Naive thymus-derived CD4-positive, alpha-beta T cell (primary cell): ENCODE results near the gene CD248. TPM values are rescaled to one million over a fixed set of nuclear protein-coding genes. Genes with fewer than 3 reads are reported as not detected.

Experiments
- ATAC-seq: fragments of 150-1000 bp; cut with Tn5 transposase; 2 replicates; pipeline ENCODE4 v1.10.0; 2021; ENCODE audit warnings: mild to moderate bottlenecking, moderate library complexity
- CTCF ChIA-PET: fragments of 350-600 bp; sonication (Branson Sonifier 250); formaldehyde crosslinking; loops from one replicate; lab custom pipeline; 2021; ENCODE audit warnings: antibody characterized with exemption; lab: Charles Lee
- POLR2A ChIA-PET: fragments of 350-600 bp; sonication (Branson Sonifier 250); formaldehyde crosslinking; loops from one replicate; lab custom pipeline; 2021; ENCODE audit warnings: antibody characterized with exemption, inconsistent platforms; lab: Charles Lee
- DNase-seq, 9 donors: peaks; one replicate each; pipeline versions ENCODE4 v3.0.0 to v3.0.0-alpha.2; 2020 to 2022; ENCODE audit warnings: mixed read lengths in 1 of 9
- H3K27ac ChIP-seq: one replicate; pipeline ENCODE4 v1.7.0; 2013; ENCODE audit warnings: mild to moderate bottlenecking, low read depth, low read length, moderate library complexity
- H3K27me3 ChIP-seq, 2 donors: one replicate each; pipeline ENCODE4 v1.7.0; 2013; ENCODE audit warnings: low read length in 2 of 2, mild to moderate bottlenecking in 2 of 2, moderate library complexity in 2 of 2; ENCODE audit not compliant: control insufficient read depth in 2 of 2, insufficient read depth in 2 of 2
- H3K36me3 ChIP-seq, 3 experiments: 1 replicate in 2 of 3; 2 replicates in 1 of 3; pipeline ENCODE4 v1.7.0; 2013; ENCODE audit warnings: low read length in 3 of 3, mild to moderate bottlenecking in 3 of 3, moderate library complexity in 1 of 3; ENCODE audit not compliant: insufficient read depth in 3 of 3, control insufficient read depth in 2 of 3
- H3K4me1 ChIP-seq, 2 donors: one replicate each; pipeline ENCODE4 v1.7.0; 2013; ENCODE audit warnings: low read length in 2 of 2, mild to moderate bottlenecking in 2 of 2, moderate library complexity in 1 of 2; ENCODE audit not compliant: control insufficient read depth in 2 of 2, insufficient read depth in 2 of 2
- H3K4me3 ChIP-seq: 2 replicates; pipeline ENCODE4 v1.7.0; 2013; ENCODE audit warnings: mild to moderate bottlenecking, low read length
- H3K9me3 ChIP-seq, 3 experiments: 1 replicate in 2 of 3; 2 replicates in 1 of 3; pipeline ENCODE4 v1.7.0; 2013; ENCODE audit warnings: low read length in 3 of 3; ENCODE audit not compliant: control insufficient read depth in 2 of 3
- H3K27ac Mint-ChIP-seq, 9 donors: one replicate each; pipeline ENCODE4 v1.8.0; 2020 to 2022; ENCODE audit warnings: mixed read lengths in 9 of 9, mild to moderate bottlenecking in 8 of 9, moderate library complexity in 5 of 9, inconsistent platforms in 2 of 9
- H3K27me3 Mint-ChIP-seq, 5 donors: one replicate each; pipeline ENCODE4 v1.8.0; 2021 to 2022; ENCODE audit warnings: mixed read lengths in 5 of 5, mild to moderate bottlenecking in 1 of 5
- H3K36me3 Mint-ChIP-seq, 5 donors: one replicate each; pipeline ENCODE4 v1.8.0; 2020 to 2022; ENCODE audit warnings: mixed read lengths in 5 of 5, mild to moderate bottlenecking in 3 of 5, inconsistent platforms in 1 of 5
- H3K4me1 Mint-ChIP-seq, 7 donors: one replicate each; pipeline ENCODE4 v1.8.0; 2020 to 2022; ENCODE audit warnings: mixed read lengths in 7 of 7, mild to moderate bottlenecking in 3 of 7, inconsistent platforms in 1 of 7
- H3K4me3 Mint-ChIP-seq, 10 donors: one replicate each; pipeline ENCODE4 v1.8.0; 2020 to 2022; ENCODE audit warnings: mild to moderate bottlenecking in 10 of 10, mixed read lengths in 10 of 10, moderate library complexity in 6 of 10, inconsistent platforms in 2 of 10
- H3K9me3 Mint-ChIP-seq, 11 donors: one replicate each; pipeline ENCODE4 v1.8.0; 2020 to 2022; ENCODE audit warnings: mixed read lengths in 11 of 11, mild to moderate bottlenecking in 4 of 11, inconsistent platforms in 1 of 11, moderate library complexity in 1 of 11
- intact Hi-C, 2 donors: fragments of 100-400 bp; cut with micrococcal nuclease; formaldehyde crosslinking; loops; one replicate each; pipeline ENCODE4 v1.15.1; 2023
- polyA plus RNA-seq, 2 donors: library from polyadenylated mRNA; unstranded; fragments of 300-500 nt; fragmentation: Illumina TruSeq; gene quantifications; one replicate each; pipeline ENCODE4 v1.2.3, GENCODE V29; 2021
- total RNA-seq, 6 experiments: library from RNA in 5 of 6; stranded (reverse) in 5 of 6; gene quantifications; 1 replicate in 5 of 6; 2 replicates in 1 of 6; pipeline ENCODE4 v1.2.3 and lab custom pipeline; 2021 to 2026

Gene CD248
- total and polyA plus RNA-seq, 7 experiments from 2014 or later, result 0.36 to 10.9 (median 2.5) TPM

GRCh38 chr11:66268244-66268951 lies 48.4 kb downstream of the CD248 start, which contains the start of gene RAB1B:
TSS of gene RAB1B (plus strand) at chr11:66268639. CDS start at chr11:66268680, 41 bp downstream.
- peak; percentile 99 to 100 (median 99) for DNase-seq
- Histone ChIP-seq H3K4me1 (peaks cover 16 to 38% of the 10 kb centered on the region in 2 donors), H3K9me3 (no peaks in the 10 kb centered on the region), H3K36me3 (peaks cover 9 to 50% (median 14%) of the 10 kb centered on the region in 3 experiments), H3K4me3 (peak within 1 kb of the TSS; percentile 91), H3K27me3 (no peaks in the 10 kb centered on the region), H3K27ac (peak within 1 kb of the TSS; percentile 90)
- ChIA-PET POLR2A (interaction anchor here (0.7 to 6.3 kb wide), 11 partner anchors 12 to 1133 kb away, joined by 3 to 56 read pairs (median 3); partner anchors contain the start of genes CNIH2, PCNX3, YIF1A and ZNRD2), CTCF (interaction anchor here (0.5 to 1.5 kb wide), 7 partner anchors 8 to 956 kb away, joined by 3 to 6 read pairs (median 3); no protein-coding TSS in a partner anchor)
- Mint-ChIP-seq H3K4me1 (peaks cover 25 to 47% (median 33%) of the 10 kb centered on the region in 7 donors), H3K9me3 (peaks cover 0 to 5% (median 0%) of the 10 kb centered on the region in 11 donors), H3K27ac (peak within 1 kb of the TSS; percentile 95 to 99 (median 97)), H3K27me3 (peaks cover 0 to 3% (median 0%) of the 10 kb centered on the region in 5 donors), H3K4me3 (peak within 1 kb of the TSS; percentile 88 to 100 (median 95)), H3K36me3 (peaks cover 1 to 18% (median 6%) of the 10 kb centered on the region in 5 donors)
- intact Hi-C loops, result loop anchor here (1.0 to 10.0 kb wide), 18 partner anchors 10 to 1346 kb away; partner anchors contain the start of genes BRMS1 (in 2 of the 2), YIF1A (in 2 of the 2), B4GAT1 (in 1 of the 2) and BANF1 (in 1 of the 2)
- peak; percentile 89 for ATAC-seq

- H3K27me3 ChIP-seq, result no peaks in the 10 kb centered on the region
- H3K36me3 ChIP-seq, result peaks cover 4 to 50% (median 9%) of the 10 kb centered on the region in 3 experiments
- peak overlapping the region; percentile 95 to 99 (median 97) for H3K27ac Mint-ChIP-seq
- peaks cover 0 to 3% (median 0%) of the 10 kb centered on the region in 5 donors for H3K27me3 Mint-ChIP-seq
- peaks cover 0 to 16% (median 3%) of the 10 kb centered on the region in 5 donors for H3K36me3 Mint-ChIP-seq
- peak; percentile 75 to 91 (median 82) for DNase-seq
- peak overlapping the region; percentile 88 to 100 (median 95) for H3K4me3 Mint-ChIP-seq
- peaks cover 16 to 30% of the 10 kb centered on the region in 2 donors for H3K4me1 ChIP-seq
- H3K4me1 Mint-ChIP-seq, result peaks cover 23 to 42% (median 32%) of the 10 kb centered on the region in 7 donors
- intact Hi-C loops, result loop anchor here (1.0 to 10.0 kb wide), 18 partner anchors 11 to 1345 kb away; partner anchors contain the start of genes BRMS1 (in 2 of the 2), YIF1A (in 2 of the 2), B4GAT1 (in 1 of the 2) and BANF1 (in 1 of the 2)
- H3K27ac ChIP-seq, result peak overlapping the region; percentile 90
- ATAC-seq, result peak; percentile 77
- peak overlapping the region; percentile 91 for H3K4me3 ChIP-seq
- ChIA-PET CTCF (interaction anchor here (0.8 to 1.5 kb wide), 6 partner anchors 7 to 46 kb away, joined by 3 to 6 read pairs (median 3); no protein-coding TSS in a partner anchor), POLR2A (interaction anchor here (0.6 to 6.3 kb wide), 14 partner anchors 12 to 1489 kb away, joined by 3 to 56 read pairs (median 3); partner anchors contain the start of genes CNIH2, PCNX3, SF1 and YIF1A)
- peaks cover 0 to 5% (median 0%) of the 10 kb centered on the region in 11 donors for H3K9me3 Mint-ChIP-seq
- H3K9me3 ChIP-seq, result no peaks in the 10 kb centered on the region
Observed at GRCh38 chr11:66267379-66268243, 49.2 kb downstream of the CD248 start.

GRCh38 chr11:66267039-66267378 lies 49.8 kb downstream of the CD248 start:
- intact Hi-C loops, result loop anchor here (2.0 to 10.0 kb wide), 6 partner anchors 44 to 1345 kb away; partner anchors contain the start of genes B4GAT1 (in 1 of the 2), BRMS1 (in 1 of the 2), POLA2 (in 1 of the 2) and PPP2R5B (in 1 of the 2)
- Mint-ChIP-seq H3K9me3 (peaks cover 0 to 5% (median 0%) of the 10 kb centered on the region in 11 donors), H3K27ac (peak overlapping the region; percentile 32 to 98 (median 81)), H3K27me3 (peaks cover 0 to 3% (median 0%) of the 10 kb centered on the region in 5 donors), H3K36me3 (peaks cover 0 to 17% (median 3%) of the 10 kb centered on the region in 5 donors), H3K4me3 (peak overlapping the region; percentile 71 to 100 (median 94)), H3K4me1 (peaks cover 20 to 38% (median 32%) of the 10 kb centered on the region in 7 donors)
- no peaks in the 10 kb centered on the region for H3K27me3 ChIP-seq
- DNase-seq (peak in 1 of 9 donors; percentile 39), ATAC-seq (no peak)
- ChIA-PET CTCF (interaction anchor here (0.6 to 1.5 kb wide), 4 partner anchors 8 to 49 kb away, joined by 3 to 6 read pairs (median 4); no protein-coding TSS in a partner anchor), POLR2A (interaction anchor here (0.8 to 6.3 kb wide), 8 partner anchors 13 to 1488 kb away, joined by 3 to 56 read pairs (median 4); partner anchors contain the start of genes CNIH2, PCNX3, SF1 and YIF1A)
- H3K27ac ChIP-seq, result peak overlapping the region; percentile 90
- peaks cover 1 to 50% (median 3%) of the 10 kb centered on the region in 3 experiments for H3K36me3 ChIP-seq
- peak overlapping the region; percentile 91 for H3K4me3 ChIP-seq
- peaks cover 16 to 24% of the 10 kb centered on the region in 2 donors for H3K4me1 ChIP-seq
- no peaks in the 10 kb centered on the region for H3K9me3 ChIP-seq

- peaks cover 17 to 33% (median 28%) of the 10 kb centered on the region in 7 donors for H3K4me1 Mint-ChIP-seq
- peaks cover 0 to 17% (median 4%) of the 10 kb centered on the region in 5 donors for H3K36me3 Mint-ChIP-seq
- Histone ChIP-seq H3K9me3 (no peaks in the 10 kb centered on the region), H3K4me1 (peaks cover 16 to 19% of the 10 kb centered on the region in 2 donors), H3K4me3 (no peak overlapping the region), H3K27me3 (no peaks in the 10 kb centered on the region), H3K27ac (peak overlapping the region; percentile 90), H3K36me3 (peaks cover 0 to 50% (median 0%) of the 10 kb centered on the region in 3 experiments)
- H3K27me3 Mint-ChIP-seq, result peaks cover 0 to 3% (median 0%) of the 10 kb centered on the region in 5 donors
- no peak for ATAC-seq
- ChIA-PET CTCF (interaction anchor here (0.6 to 0.9 kb wide), 2 partner anchors 17 to 48 kb away, joined by 3 to 4 read pairs; no protein-coding TSS in a partner anchor), POLR2A (interaction anchor here (0.7 to 1.4 kb wide), 3 partner anchors 23 to 651 kb away, joined by 3 to 5 read pairs (median 3); partner anchors contain the start of genes PCNX3 and YIF1A)
- intact Hi-C loops, result loop anchor here (2.0 to 10.0 kb wide), 6 partner anchors 44 to 1344 kb away; partner anchors contain the start of genes B4GAT1 (in 1 of the 2), BRMS1 (in 1 of the 2), POLA2 (in 1 of the 2) and PPP2R5B (in 1 of the 2)
- no peak for DNase-seq
- H3K9me3 Mint-ChIP-seq, result peaks cover 0 to 5% (median 0%) of the 10 kb centered on the region in 11 donors
- peak overlapping the region in 8 of 9 donors; percentile 32 to 98 (median 82) for H3K27ac Mint-ChIP-seq
- peak overlapping the region in 8 of 10 donors; percentile 25 to 100 (median 92) for H3K4me3 Mint-ChIP-seq
Observed at GRCh38 chr11:66266378-66267038, 50.3 kb downstream of the CD248 start.
